Measurements from ENCODE around the gene SLC38A10.

The SLC38A10 gene

DNA sequence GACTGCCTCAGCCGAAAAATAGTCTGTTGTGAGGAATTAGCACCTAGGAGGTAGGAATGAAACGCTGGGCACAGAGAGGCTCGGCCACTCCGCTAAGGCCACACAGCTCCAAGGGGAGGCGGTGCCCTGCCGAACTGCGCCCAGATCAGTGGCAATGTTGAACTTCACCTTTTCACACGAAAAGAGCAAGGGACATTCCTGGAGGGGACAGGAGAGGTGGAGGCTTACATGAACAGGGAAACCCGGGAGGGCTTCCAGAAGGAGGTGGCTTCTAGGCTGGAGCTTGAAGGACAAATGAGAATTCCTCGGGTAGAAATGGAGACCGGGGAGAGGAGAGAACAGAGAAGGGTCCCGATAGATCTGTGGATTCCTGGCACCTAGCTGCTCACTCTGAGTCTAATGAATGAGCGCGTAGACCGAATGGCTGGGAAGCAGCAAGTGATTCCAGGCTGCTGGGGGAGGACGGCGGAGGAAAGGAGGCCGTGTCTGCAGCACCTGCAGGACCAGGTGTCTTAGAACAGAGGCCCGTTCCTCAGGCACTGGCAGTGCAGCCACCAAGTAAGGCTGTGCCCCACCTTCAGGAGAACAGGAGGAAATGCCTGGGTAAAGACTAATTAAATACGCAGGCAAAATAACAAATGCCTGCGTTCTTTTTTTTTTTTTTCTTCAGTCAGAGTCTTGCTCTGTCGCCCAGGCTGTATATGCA is 722 bp upstream of the SLC38A10 start:
- DNase-seq = peak; percentile 67 to 71

DNA sequence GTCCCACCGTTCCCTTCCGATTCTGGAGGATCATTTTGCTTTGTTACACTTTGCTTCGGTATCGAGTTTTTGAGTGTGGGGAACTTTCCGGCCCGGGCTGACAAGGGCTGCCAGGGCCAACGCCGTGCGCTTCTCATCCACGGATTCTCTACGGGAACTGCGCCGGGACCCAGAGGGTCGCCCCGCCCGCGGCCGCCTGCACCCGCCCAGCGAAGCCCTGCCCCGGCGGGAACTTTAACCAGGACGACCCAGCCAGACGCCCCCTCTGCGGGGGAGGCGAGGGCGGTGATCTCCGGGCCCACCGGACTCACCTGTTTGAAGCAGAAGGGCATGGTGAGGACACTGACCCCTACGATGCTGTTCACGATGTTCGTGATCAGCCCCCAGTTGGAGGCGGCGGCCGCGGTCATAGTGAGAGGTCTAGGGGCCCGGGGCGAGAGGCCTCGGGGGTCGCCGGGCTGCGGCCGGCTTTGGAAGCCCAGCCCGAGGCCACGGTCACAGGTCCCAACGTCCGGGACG is 536 bp downstream of the SLC38A10 start:
- peak in 1 of 2 donors; percentile 6 for DNase-seq

DNA sequence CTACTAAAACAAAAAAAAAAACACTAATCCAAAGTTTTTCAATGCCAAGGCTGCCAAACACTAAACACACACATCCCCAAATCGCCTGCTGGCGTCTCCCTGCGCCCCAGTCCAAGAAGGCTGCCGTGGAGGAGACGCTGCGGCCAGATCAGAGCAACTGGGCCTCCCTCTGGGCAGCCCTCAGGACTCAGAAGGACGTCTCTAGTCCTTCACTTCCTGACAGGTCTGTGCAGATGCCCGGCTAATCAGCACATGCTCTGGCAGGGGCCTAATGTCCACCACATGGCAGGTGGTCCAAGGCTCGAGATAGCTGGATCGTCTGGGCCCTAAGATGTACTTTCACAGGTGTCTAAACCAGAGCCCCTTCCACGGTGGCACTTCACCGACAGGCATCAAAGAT is 2.7 kb downstream of the SLC38A10 start:
- DNase-seq = no peak

DNA sequence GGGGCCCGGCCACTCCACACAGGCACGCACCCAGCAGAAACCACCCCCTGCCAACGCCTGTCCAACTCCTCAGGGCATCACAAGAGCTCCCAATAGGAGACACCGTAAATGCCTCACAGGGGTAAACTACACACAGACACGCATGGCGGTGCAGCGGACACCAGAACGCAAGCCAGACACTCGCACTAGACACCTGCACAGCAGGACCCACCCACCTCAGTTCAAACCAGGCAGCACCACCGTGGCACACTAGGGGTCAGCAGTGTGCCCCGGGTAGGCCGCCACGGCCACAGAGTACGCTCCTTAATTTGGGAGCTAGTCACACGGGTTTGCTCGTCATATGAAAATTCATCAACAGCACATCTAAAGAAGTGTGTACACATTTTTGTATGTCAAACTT is 3.4 kb downstream of the SLC38A10 start:
- DNase-seq = peak; percentile 78

- no peak for DNase-seq
Observed at GRCh38 chr17:81290230-81290629, 4.9 kb downstream of the SLC38A10 start.

DNA sequence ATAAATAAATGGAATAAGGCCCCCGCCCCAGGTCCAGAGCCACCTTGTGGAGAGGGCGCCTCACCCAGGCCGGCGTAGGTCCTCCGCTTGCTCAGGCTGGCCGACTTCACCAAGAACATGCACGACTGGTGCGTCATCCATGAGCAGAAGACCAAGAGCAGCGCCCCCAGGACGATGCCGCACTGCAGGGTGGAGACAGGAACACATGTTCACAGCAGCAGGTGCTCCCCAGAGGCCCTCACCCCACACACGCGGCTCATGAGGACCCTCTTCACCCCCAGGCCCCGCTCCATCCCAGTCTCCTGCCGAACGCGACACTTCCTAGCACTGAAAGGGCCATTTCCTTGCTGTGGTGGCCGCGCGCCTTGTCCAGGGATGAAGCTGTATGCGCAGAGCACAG is 5.5 kb downstream of the SLC38A10 start:
- no peak for DNase-seq

DNA sequence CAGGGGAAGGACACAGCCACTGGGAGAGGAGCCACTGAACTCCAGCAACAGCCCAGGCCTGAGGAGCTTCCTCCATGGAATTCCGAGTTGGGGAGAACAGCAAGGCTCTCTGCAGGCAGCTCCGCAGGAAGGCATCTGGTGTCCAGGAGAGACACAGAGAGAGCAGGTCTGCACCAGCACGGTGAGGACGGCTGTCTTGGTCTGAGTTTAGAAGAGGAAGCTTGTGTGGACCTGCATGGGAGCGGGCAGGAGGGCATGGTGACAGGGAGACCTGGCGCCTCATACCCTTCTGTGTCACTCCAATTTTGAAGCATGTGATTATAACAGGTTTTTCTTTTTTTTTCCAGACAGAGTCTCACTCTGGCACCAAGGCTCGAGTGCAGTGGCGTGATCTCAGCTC is 6.4 kb downstream of the SLC38A10 start:
- no peak for DNase-seq

- DNase-seq = peak in 1 of 2 donors; percentile 12
Observed at GRCh38 chr17:81287741-81288430, 7.2 kb downstream of the SLC38A10 start.

DNA sequence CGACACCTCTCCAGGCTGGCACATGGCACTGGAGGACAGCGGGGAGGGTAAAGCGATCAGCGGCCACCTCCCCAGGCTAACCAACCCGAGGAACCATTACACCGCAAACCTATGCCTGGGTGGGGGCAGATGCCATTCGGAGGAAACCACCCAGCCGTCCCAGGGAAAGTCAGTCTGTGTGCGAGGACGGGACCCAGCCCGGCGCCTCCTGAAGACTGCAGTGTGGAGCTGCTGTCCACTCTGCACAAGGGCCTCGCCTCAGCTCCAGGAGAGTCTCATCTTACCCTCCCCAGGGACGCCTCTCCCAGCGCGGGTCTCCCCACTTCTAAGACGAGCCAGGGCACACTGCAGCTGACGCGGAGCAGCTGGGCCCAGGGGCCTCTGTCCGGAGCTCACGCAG is 8.0 kb downstream of the SLC38A10 start:
- DNase-seq = no peak

- no peak for DNase-seq
Observed at GRCh38 chr17:81286491-81287145, 8.5 kb downstream of the SLC38A10 start.

DNA sequence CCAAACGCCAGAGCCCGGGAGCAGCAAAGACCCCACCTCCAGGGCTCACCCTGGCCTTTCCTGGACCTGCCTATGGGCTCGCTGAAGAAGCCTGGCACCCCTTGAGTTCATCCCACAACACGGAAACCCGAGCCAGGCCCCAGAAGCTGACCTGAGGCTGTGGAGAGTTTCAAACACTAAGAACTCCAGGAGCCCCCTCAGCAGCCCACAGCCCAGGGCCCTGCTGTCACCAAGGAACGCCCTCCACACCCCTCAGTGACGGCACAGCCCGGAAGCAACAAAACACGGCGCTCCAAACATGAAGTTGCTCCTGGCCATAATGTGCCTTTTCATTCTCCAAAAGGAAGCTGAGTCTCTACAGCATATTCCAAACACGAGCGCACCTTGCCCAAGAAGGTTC is 9.2 kb downstream of the SLC38A10 start:
- DNase-seq = no peak

DNA sequence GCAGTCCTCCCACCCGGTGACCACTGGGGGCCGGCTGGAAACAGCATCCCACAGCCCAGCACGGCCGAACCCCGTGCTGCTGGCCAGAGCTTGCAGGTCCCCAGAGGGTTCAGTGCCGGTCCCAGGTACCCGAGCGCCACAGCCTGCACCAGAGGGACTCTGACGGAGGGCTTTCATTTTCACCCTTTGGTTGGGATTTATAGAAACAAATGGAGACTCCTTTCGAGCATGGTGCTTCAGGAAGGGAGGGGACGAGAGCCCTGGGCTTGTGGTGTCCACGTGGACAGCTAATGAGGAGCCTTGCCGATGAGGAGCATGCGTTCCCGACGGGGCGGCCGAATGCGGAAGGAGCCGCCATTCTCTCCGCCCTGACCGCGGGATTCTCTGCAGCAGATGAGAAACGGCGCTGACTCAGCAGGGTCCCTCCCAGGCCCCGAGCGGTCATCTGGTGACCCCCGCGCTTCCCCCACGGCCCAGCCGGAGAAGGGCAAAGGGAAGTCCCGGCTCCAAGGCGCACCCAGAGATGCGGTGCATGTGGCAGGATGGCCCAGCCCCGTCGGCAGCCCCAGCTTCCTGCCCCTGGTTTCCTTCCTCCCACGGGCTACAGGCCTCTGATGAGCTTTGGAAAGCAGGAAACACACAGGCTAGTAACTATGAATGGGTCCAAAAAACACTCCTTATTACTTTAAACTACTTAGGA is 9.8 kb downstream of the SLC38A10 start:
- peak; percentile 56 to 85 for DNase-seq

- DNase-seq = no peak
Observed at GRCh38 chr17:81282876-81283275, 12.2 kb downstream of the SLC38A10 start.

- no peak for DNase-seq
Observed at GRCh38 chr17:81282141-81282540, 13.0 kb downstream of the SLC38A10 start.

DNA sequence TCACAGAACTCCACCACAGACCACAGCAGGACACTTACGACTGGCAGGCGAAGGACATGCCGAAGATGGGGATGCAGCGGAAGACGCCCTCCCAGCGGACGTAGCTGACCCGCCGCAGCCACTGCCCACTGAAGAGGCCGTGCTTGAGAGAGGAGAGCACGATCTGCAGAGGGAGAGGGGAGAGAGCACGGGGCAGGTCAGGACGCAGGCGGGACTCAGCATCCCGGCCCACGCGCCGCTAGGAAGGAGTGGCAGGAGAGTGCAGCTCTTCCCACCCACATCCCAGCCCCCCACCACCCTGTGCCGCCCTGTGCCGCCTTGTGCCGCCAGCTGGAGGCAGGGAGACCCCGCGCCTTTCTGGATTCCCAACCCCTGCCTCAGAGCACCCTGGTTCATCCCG is 14.5 kb downstream of the SLC38A10 start:
- DNase-seq = no peak

DNA sequence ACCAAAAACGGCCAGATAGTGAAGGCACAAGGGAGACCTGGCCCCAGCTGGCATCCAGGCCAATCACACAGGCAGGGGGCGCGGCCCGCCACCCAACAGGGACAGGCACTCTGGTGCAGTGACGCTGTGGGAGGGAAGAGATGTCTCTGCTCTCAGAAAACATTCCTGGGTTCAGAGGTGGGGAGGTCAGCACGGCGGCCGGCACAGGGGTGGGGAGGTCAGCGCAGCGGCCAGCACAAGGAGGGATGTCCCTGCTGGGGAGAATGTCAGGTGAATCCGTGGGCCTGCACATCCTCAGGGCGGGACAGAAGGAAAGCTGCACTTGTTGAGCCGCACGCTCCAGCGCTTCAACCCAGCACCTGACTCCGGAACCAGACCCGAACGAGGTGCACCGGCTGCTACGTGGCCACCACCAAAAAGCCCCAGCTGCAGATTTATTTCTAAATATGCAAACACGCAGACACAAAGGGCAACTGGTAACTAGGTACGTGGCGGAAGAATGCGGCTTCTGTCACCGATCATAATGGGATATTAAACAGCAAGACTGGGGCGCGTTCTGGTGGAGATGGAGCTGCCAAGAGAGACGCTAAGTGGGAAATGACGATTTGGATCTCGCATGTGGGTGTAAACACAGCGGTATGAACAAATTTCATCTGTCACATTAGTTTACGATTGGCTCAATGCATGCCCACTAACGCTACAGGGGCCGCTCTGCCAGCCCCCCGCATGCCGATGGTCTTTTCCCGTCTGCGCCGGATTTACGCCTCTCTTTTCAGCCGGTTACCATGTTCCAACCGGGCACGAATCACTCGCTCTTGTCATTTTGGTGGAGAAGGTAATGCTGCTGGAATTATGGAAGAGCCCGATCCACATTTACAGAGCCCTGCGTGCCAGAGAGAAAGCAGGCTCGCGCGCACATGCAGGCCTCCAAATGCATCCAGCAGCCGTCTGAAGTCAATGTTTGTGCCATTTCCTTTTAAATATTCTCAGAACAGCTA is 15.5 kb downstream of the SLC38A10 start:
- no peak for DNase-seq

- DNase-seq = no peak
Observed at GRCh38 chr17:81278831-81279230, 16.3 kb downstream of the SLC38A10 start.

- DNase-seq = no peak
Observed at GRCh38 chr17:81277946-81278693, 17.0 kb downstream of the SLC38A10 start.

- no peak for DNase-seq
Observed at GRCh38 chr17:81277421-81277820, 17.7 kb downstream of the SLC38A10 start.

GRCh38 chr17:81276781-81277180 is 18.3 kb downstream of the SLC38A10 start:
- no peak for DNase-seq

- no peak for DNase-seq
Observed at GRCh38 chr17:81274471-81274855, 20.6 kb downstream of the SLC38A10 start.
